Activated T-helper 1 cell treated with anti-CD3 and anti-CD28 coated beads, Interleukin-12 subunit alpha, Interleukin-12 subunit beta, Interleukin-2, Interleukin-4 antibody, amounts not matched to agents 30 ng/mL and 10 ng/mL and 1 ng/mL, durations not matched to agents 14 hours and 24 hours and 36 hours (primary cell): ENCODE data around the gene RGS5. TPM values are rescaled to one million over a fixed set of nuclear protein-coding genes. Genes with fewer than 3 reads are reported as not detected.

Experiments
- DNase-seq: peaks from one replicate; pipeline ENCODE4 v3.0.0; 2021; ENCODE audit warnings: low spot score
- H3K27ac Mint-ChIP-seq: one replicate; pipeline ENCODE4 v1.8.0; 2021; ENCODE audit warnings: mild to moderate bottlenecking, mixed read lengths
- H3K27me3 Mint-ChIP-seq: one replicate; pipeline ENCODE4 v1.8.0; 2022; ENCODE audit warnings: mild to moderate bottlenecking, moderate library complexity, mixed read lengths; ENCODE audit not compliant: insufficient read depth
- H3K36me3 Mint-ChIP-seq: one replicate; pipeline ENCODE4 v1.8.0; 2021; ENCODE audit warnings: low read depth, mixed read lengths
- H3K4me1 Mint-ChIP-seq: one replicate; pipeline ENCODE4 v1.8.0; 2021; ENCODE audit warnings: low read depth, mixed read lengths
- H3K4me3 Mint-ChIP-seq: one replicate; pipeline ENCODE4 v1.8.0; 2021; ENCODE audit warnings: mild to moderate bottlenecking, moderate library complexity, mixed read lengths
- H3K9me3 Mint-ChIP-seq: one replicate; pipeline ENCODE4 v1.8.0; 2021; ENCODE audit warnings: mixed read lengths
- intact Hi-C: fragments of 100-400 bp; cut with micrococcal nuclease; formaldehyde crosslinking; loops from one replicate; pipeline ENCODE4 v1.15.1; 2024
- total RNA-seq: library from RNA; stranded (reverse); gene quantifications from 2 replicates; pipeline ENCODE4 v1.2.3, GENCODE V29; 2022

RGS5 gene
- total RNA-seq, 1 donor from 2014 or later, result 4.4 TPM

- Mint-ChIP-seq H3K27me3 (peaks cover 8% of the 10 kb centered on the region), H3K27ac (no peak overlapping the region), H3K4me3 (no peak overlapping the region), H3K36me3 (no peaks in the 10 kb centered on the region), H3K4me1 (no peaks in the 10 kb centered on the region), H3K9me3 (no peaks in the 10 kb centered on the region)
- DNase-seq, result no peak
- intact Hi-C loops, result no loop called here
Measured at GRCh38 chr1:163119707-163120106, 83.0 kb downstream of the RGS5 start.

- intact Hi-C loops, result no loop called here
- Mint-ChIP-seq H3K9me3 (no peaks in the 10 kb centered on the region), H3K4me1 (no peaks in the 10 kb centered on the region), H3K36me3 (no peaks in the 10 kb centered on the region), H3K27ac (no peak overlapping the region), H3K4me3 (no peak overlapping the region), H3K27me3 (no peaks in the 10 kb centered on the region)
- no peak for DNase-seq
Measured at GRCh38 chr1:163115887-163116286, 86.8 kb downstream of the RGS5 start.

- H3K36me3 Mint-ChIP-seq, result no peaks in the 10 kb centered on the region
- H3K27me3 Mint-ChIP-seq, result no peaks in the 10 kb centered on the region
- no peaks in the 10 kb centered on the region for H3K4me1 Mint-ChIP-seq
- no peak overlapping the region for H3K27ac Mint-ChIP-seq
- no peaks in the 10 kb centered on the region for H3K9me3 Mint-ChIP-seq
- H3K4me3 Mint-ChIP-seq, result no peak overlapping the region
- intact Hi-C loops, result no loop called here
- DNase-seq, result no peak
Measured at GRCh38 chr1:163107655-163108054, 95.1 kb downstream of the RGS5 start.

GRCh38 chr1:163106364-163106987 lies 96.2 kb downstream of the RGS5 start:
- Mint-ChIP-seq H3K27me3 (no peaks in the 10 kb centered on the region), H3K4me1 (no peaks in the 10 kb centered on the region), H3K36me3 (no peaks in the 10 kb centered on the region), H3K9me3 (no peaks in the 10 kb centered on the region), H3K4me3 (no peak overlapping the region), H3K27ac (no peak overlapping the region)
- intact Hi-C loops, result no loop called here
- no peak for DNase-seq

GRCh38 chr1:163104385-163105099 lies 98.2 kb downstream of the RGS5 start:
- H3K36me3 Mint-ChIP-seq, result no peaks in the 10 kb centered on the region
- no peaks in the 10 kb centered on the region for H3K27me3 Mint-ChIP-seq
- no peak overlapping the region for H3K27ac Mint-ChIP-seq
- H3K9me3 Mint-ChIP-seq, result no peaks in the 10 kb centered on the region
- intact Hi-C loops, result no loop called here
- no peaks in the 10 kb centered on the region for H3K4me1 Mint-ChIP-seq
- no peak overlapping the region for H3K4me3 Mint-ChIP-seq
- DNase-seq, result no peak

- H3K27ac Mint-ChIP-seq, result no peak overlapping the region
- H3K36me3 Mint-ChIP-seq, result no peaks in the 10 kb centered on the region
- no peaks in the 10 kb centered on the region for H3K4me1 Mint-ChIP-seq
- H3K9me3 Mint-ChIP-seq, result no peaks in the 10 kb centered on the region
- no peaks in the 10 kb centered on the region for H3K27me3 Mint-ChIP-seq
- DNase-seq, result no peak
- intact Hi-C loops, result no loop called here
- no peak overlapping the region for H3K4me3 Mint-ChIP-seq
Measured at GRCh38 chr1:163102590-163102989, 100.1 kb downstream of the RGS5 start.

GRCh38 chr1:163095213-163095612 lies 107.5 kb downstream of the RGS5 start:
- Mint-ChIP-seq H3K4me1 (no peaks in the 10 kb centered on the region), H3K36me3 (no peaks in the 10 kb centered on the region), H3K27me3 (no peaks in the 10 kb centered on the region), H3K27ac (no peak overlapping the region), H3K4me3 (no peak overlapping the region), H3K9me3 (no peaks in the 10 kb centered on the region)
- intact Hi-C loops, result no loop called here
- no peak for DNase-seq

GRCh38 chr1:163094589-163094988 lies 108.1 kb downstream of the RGS5 start:
- Mint-ChIP-seq H3K27ac (no peak overlapping the region), H3K4me3 (no peak overlapping the region), H3K9me3 (no peaks in the 10 kb centered on the region), H3K4me1 (no peaks in the 10 kb centered on the region), H3K36me3 (no peaks in the 10 kb centered on the region), H3K27me3 (no peaks in the 10 kb centered on the region)
- DNase-seq, result no peak
- intact Hi-C loops, result no loop called here

- Mint-ChIP-seq H3K27me3 (no peaks in the 10 kb centered on the region), H3K36me3 (no peaks in the 10 kb centered on the region), H3K27ac (no peak overlapping the region), H3K4me3 (no peak overlapping the region), H3K9me3 (no peaks in the 10 kb centered on the region), H3K4me1 (no peaks in the 10 kb centered on the region)
- intact Hi-C loops, result no loop called here
- no peak for DNase-seq
Measured at GRCh38 chr1:163094182-163094581, 108.5 kb downstream of the RGS5 start.

- Mint-ChIP-seq H3K4me3 (no peak overlapping the region), H3K27me3 (no peaks in the 10 kb centered on the region), H3K36me3 (no peaks in the 10 kb centered on the region), H3K9me3 (no peaks in the 10 kb centered on the region), H3K4me1 (no peaks in the 10 kb centered on the region), H3K27ac (no peak overlapping the region)
- intact Hi-C loops, result no loop called here
- no peak for DNase-seq
Measured at GRCh38 chr1:163093579-163093978, 109.1 kb downstream of the RGS5 start.

GRCh38 chr1:163093169-163093568 lies 109.5 kb downstream of the RGS5 start:
- H3K4me3 Mint-ChIP-seq, result no peak overlapping the region
- DNase-seq, result no peak
- no peaks in the 10 kb centered on the region for H3K36me3 Mint-ChIP-seq
- intact Hi-C loops, result no loop called here
- no peaks in the 10 kb centered on the region for H3K4me1 Mint-ChIP-seq
- no peak overlapping the region for H3K27ac Mint-ChIP-seq
- H3K27me3 Mint-ChIP-seq, result no peaks in the 10 kb centered on the region
- H3K9me3 Mint-ChIP-seq, result no peaks in the 10 kb centered on the region
